ENCODE measurements around the gene TDRD10.
A peak's percentile ranks its signal among the peaks of the same experiment; 100 is the strongest.

DNA sequence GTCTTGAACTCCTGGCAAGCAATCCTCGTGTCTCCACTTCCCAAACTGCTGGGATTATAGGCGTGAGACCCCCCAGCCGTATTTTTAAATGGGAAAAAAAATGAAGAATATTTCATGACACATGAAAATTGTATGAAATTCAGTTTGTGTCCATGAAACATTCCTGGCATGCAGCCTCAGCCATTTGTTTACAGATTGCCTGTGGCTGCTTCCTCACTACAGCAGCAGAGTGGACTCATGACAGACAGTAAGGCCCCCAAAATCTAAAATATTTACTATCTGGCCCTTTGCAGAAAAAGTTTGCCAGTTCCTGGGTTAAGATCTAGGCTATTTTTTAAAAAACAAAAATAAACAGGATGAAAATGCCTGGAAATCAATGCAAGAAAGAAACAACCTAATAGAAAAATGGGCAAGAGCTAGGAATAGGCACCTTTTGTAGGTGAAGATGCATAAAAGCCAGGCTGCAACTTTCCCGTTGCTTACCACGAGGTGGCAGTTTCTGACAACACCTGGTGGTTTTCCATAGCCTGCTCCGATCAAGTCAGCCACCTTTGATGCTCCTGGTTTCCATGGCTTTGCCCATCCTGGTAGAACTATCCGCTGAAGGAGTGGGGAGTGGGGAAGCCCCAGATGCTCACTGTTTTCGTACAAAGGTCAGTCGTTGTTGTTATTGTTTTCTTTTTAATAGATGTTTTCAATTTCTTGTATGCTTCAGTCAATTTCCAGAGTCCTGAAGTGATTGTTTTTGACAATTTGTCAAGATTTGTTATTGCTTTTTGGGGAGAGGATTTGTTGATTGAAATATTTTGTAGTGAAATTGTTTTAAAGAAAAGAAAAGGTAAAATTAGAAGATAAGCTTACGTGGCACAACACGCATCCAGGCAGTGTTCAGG is 32.2 kb downstream of the TDRD10 start:
- TF ChIP-seq, protein P1, sequence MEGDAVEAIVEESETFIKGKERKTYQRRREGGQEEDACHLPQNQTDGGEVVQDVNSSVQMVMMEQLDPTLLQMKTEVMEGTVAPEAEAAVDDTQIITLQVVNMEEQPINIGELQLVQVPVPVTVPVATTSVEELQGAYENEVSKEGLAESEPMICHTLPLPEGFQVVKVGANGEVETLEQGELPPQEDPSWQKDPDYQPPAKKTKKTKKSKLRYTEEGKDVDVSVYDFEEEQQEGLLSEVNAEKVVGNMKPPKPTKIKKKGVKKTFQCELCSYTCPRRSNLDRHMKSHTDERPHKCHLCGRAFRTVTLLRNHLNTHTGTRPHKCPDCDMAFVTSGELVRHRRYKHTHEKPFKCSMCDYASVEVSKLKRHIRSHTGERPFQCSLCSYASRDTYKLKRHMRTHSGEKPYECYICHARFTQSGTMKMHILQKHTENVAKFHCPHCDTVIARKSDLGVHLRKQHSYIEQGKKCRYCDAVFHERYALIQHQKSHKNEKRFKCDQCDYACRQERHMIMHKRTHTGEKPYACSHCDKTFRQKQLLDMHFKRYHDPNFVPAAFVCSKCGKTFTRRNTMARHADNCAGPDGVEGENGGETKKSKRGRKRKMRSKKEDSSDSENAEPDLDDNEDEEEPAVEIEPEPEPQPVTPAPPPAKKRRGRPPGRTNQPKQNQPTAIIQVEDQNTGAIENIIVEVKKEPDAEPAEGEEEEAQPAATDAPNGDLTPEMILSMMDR (IDR thresholded peaks at IDR 0.05), result peak in 3 of 6 experiments; percentile 32 to 47 (median 42)
- no peak for TF ChIP-seq POLR2A (IDR thresholded peaks at IDR 0.05)
